Stimulated activated CD4-positive, alpha-beta T cell treated with anti-CD3 and anti-CD28 coated beads, Interleukin-12 subunit alpha, Interleukin-12 subunit beta, amount 100 ng/mL, for 48 hours (primary cell): ENCODE measurements around the gene RFK.

Source experiments
- DNase-seq, 3 donors: peaks; one replicate each; pipeline ENCODE4 v3.0.0-alpha.2; 2020; ENCODE audit warnings: low read depth in 2 of 3, low spot score in 1 of 3

The RFK gene

DNA sequence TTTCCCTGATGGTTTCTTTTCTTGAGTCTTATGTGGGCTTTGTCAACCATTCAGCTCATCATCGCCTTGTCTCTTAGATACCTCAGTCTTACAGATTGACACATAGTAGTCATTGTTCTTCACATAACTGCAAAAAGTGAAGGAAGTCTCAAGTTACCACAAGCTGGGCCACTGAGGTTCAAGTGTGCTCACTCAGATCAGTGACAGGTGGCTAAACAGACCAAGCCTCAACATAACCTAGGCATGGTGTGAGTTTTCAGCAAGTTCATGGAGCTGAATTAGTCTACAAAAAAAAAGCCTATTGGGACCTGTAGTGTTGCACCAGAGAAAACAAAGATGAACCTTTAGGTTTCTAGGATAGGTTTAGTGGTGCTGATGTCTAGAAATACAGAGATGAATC lies 58.2 kb downstream of the RFK start:
- no peak for DNase-seq
